T-helper 9 cell (primary cell): Measurements from ENCODE around the gene PLEKHG1.

Experiments used
- DNase-seq: peaks from one replicate; pipeline ENCODE4 v3.0.0-alpha.2; 2020

Gene PLEKHG1

DNA sequence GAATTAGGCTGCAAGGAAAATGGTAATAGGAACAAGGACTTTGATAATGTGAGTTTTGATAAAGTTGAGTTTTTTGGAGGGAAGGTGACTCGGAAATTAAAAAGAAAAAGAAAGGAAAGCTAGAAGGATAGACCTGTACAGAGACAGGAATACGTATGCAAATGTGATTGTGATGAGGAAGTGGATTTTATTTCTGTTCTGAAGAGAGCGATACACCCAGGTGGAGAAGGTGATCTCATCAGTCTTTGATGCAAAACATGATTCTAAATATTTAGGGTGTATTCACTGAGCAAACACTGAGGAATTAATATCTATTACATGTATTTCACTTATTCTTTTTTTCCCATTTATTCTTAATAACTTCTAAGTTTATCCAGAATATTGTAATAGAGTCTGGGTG lies 9.2 kb upstream of the PLEKHG1 start:
- DNase-seq: no peak

DNA sequence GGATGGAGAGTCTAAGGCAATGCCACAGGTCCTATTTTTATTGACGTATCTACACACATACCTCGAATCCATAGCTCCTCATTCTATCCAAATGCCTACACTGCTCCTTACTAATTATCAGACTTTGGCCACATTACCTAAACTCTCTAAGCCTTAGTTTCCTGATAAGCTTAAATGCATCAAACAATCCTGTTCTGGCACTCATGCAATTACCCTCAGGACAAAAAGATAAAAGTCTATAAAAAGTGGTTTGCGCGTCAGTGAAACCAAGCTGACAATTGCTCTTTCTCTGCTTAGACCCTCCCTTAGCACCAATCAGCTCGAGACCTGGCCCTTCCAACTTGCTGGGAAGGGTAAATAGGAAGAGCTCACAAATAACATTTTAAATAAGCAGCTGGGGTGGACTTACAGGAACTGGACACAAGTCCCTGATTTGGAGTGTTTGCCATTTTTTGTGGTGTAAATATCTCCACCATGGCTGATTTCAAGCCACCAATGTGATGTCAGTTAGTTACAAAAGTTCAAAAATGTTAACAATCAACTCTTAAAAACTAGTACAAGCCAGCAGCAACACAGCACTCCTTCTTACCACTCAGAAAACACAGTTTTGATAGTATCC lies 7.2 kb upstream of the PLEKHG1 start:
- DNase-seq: no peak

DNA sequence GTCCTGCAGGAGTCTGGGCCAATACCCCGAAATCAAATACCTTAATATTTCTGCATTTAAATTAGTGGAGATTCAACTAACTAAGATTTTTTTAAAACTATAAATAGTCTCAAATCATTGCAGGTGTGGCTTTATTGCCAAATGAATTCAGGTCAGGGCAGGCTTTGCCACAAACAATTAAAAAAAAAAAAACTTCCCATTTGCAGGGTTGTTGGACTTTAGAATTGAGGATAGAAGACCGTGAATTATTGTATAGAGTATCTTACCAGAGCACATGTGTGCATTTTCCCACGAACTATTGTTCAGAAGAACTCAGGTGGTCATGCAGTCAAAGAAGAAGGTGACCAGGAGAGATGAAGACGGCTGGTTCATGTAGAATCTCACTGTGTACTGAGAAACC lies 6.6 kb upstream of the PLEKHG1 start:
- no peak for DNase-seq

DNA sequence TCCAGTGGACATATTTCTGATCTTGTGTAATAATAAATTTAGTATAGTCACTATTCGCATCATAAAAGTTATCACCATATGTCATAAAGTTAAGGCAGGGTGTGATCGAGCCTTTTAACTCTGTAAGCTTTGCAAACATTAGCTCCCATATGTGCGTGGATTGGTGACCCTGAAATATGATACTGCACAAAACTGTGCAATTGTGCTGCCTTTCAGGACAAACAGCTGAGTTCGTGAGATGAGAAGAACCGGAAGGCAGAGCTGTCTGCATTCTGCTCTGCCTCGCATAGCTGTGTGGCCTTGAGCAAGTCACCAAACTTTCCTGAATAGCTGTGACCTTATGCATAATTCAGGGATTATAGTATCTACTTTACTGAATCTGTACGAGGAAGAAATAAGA lies 3.2 kb upstream of the PLEKHG1 start:
- no peak for DNase-seq

DNA sequence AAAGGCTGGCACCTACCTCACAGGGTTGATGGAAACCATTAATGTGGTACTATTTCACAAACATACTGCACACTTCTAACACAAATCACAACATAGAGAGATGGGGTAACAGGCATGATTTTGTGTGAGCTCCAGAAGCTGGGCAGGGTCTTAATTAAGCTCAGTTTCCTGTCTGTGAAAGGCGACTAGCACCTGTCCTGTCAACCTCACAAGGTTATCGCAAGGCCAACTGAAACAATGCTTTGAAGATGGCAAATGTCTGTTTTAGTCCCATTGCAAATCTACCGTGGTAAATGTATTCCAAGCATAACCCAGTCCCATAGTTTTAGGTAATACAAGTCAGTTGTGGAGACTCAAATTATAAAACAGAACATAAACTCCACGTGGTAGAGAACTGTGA lies 1.3 kb upstream of the PLEKHG1 start:
- DNase-seq: no peak

DNA sequence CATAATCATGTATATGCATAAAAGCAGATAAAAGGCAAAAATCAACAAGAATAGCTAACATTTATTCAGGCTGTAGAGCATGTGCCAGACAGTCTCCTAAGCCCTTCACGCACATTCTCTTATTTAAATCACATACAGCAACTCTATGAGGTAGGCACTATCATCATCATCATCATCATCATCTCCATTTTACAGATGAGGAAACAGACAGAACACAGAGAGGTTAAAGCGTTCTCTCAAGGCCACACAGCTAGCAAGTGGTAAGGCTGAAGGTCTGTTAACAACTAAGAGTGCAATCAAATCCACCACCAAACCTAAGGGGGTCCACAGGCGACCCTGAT lies 857 bp upstream of the PLEKHG1 start:
- DNase-seq: no peak

DNA sequence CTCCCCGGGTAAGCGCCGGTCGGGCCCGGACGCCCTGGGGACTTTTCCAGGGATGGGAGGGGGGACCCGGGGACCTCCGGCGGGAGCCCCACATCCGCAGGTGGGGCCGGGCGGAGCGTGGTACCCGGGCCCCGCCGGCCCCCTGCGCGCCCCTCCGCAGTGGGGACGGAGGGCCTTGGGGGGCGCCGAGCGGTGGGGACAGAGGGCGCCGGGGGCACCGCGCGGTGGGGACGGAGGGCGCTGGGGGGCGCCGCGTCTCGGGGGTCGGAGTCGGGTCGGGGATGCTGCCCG lies 270 bp downstream of the PLEKHG1 start:
- no peak for DNase-seq

DNA sequence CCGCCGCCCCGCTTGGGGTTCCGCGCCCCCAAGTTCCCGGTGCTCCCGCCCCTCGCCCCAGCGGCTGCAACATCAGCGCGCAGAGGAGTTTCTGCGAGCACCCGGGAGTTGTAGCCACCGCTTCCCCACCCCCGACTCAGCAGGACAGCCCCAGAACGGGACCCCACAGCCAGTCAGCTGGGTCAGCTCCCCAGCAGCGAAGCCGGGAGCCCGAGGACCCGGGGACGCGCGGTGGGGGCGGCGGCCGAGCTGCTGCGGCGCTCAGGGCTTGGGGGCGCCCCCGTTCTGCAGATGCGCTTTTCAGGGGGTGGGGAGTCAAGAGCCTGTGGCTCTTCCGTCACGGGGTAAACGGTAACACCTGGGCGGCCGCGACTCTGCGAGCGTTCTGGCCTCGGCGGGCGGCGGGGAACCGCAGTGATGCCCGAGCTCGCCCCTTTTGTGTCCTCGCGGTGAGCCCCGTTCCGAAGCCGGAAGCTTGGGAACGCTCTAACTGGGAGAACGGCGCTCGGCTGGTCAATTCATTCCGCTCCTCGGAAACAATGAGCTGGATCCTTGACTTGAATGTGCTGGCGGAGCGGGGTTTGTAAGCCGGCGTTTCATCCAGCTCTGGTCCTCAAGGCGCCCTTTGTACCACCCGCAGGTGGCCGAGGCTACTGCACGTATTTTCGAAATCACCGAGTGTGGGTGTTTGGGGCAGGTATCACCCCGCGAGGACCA lies 774 bp downstream of the PLEKHG1 start:
- peak; percentile 43 for DNase-seq

DNA sequence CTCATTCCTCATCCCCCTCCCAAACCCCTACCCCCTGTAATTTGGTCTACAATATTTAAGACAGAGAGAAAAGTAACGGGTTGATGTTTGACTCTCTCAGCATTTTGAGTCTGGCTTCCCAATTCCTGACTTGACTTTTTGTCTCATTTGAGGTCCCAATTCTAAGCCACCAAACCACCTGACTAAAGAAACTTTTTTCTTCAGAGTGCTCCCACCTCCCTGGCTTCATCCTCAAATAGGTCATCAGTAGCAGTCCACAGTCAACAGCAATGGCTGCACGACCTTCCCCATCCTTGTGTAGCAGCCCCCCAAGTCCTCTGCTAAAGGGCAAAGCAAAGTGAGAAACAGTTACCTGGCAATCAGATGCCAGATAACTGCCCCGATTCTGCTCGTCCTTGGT lies 1.8 kb downstream of the PLEKHG1 start:
- no peak for DNase-seq

DNA sequence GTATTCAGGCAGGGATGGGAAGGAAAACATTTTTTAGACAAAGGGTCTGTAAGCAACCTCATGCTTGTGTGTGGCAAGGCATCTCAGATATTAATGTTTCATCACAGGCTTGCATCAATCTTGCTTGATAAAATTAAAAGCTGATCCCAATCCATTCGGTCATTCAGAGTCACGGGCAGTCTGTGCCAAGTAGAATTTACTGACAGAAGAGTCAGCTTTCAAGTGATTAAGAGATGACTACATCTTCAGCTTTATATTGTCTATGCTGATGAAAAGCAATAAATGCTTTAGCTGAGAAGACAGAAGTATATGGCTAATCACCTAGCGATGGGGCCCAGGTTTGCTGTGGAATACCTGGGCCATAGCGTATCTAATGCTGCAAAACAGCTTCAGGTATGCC lies 3.5 kb downstream of the PLEKHG1 start:
- no peak for DNase-seq

DNA sequence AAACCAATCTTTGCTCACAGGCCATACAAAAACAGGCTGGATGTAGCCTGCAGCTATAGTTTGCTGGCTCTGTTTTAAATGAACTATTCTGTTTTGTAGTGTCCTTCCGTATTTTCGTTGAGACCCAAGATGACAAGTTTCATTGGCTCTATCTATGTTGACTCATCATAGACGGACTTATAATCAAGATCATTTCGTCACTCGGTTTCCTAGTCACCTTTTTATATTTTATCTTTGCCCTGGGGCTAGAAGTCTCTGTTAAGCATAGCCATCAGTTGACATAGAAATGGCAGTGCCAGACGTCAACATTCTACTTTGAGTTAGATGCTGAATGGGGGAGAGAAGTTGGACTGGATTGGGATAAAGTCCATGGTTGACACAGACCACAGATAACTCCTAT lies 4.8 kb downstream of the PLEKHG1 start:
- no peak for DNase-seq

DNA sequence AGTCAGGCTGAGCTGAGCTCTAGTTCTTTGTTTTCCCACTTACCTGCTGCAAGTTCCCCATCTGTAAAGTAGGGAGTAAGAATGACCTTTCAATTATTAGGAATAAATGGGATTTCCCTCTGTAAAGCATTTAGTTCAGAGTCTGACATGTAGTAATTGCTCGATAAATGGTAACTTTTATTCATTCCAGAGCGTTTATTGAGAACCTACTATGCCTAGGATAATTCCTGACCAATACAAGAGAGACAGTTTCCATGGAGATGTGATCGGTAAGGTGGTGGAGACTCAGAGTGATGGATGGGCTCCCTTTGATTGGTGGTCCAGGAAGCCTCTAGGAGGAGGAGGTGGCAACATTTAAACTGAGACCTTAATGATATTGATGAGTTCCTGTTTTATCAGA lies 5.6 kb downstream of the PLEKHG1 start:
- DNase-seq: no peak

DNA sequence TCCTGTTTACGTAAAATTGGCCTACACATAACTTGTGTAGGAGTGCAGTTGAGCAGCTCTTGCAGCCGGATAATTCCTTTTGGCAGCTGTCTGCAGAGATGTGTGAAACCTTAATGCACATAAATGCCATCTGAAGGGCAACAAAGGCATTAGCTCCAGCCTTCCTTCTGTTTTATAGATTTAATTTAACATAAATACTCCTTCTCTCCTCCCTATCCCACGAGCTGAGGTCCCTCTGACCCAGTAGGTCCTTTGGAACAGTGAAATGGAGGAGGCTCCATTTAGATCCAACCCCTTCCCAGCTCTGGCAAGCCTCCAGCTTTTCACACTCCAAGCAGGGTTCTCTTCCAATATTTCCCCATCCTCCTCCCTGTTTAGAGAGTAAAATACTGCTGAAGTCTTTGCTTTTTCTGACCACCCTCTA lies 6.5 kb downstream of the PLEKHG1 start:
- DNase-seq: no peak

DNA sequence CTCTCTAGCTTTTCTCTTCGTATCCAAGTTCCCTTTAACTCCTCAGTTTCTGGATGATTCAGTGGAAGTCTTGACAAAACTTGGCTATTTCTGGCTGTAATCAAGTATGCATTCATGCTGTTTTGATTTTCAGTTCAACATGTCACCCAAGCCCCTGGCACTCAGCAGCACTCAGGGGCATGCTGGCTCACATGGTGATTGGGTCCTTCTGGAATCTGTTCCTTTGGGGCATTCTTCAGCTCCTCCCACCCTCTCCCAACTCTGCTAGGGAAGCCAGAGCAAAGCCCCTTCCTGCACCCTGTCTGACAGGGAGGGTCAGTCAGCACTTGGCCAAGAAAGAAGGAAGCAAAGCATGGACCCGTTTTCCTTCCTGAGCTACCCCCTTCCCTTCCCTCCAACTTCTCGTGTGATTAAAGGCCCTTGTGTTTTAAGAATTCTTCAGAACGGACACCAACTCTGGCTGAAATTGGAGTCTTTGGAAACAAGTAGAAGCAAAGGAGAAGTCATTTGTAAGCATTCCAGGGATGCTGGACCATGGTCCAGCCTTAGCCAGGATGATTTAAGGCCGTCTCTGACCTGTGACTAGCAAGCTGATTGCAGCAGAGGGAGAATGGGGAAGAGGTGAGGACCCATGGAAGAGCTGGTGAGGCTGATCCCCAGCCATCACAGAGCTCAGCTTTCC lies 7.1 kb downstream of the PLEKHG1 start:
- DNase-seq: no peak

DNA sequence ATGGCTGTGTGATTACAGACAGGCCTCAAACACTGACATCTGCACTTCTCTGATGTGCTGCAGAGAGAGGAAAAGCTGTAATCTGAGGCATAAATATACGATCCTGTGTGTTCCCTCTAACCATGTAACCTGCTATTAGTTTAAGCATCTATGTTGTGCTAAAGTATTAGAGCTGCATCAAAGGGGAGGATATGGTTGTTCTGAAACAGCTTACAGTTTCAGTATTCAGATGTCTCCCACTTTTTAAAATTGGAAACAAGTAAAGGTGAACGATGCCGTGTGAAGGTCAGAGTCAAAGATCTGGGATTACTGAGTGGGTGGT lies 7.6 kb downstream of the PLEKHG1 start:
- DNase-seq: no peak

DNA sequence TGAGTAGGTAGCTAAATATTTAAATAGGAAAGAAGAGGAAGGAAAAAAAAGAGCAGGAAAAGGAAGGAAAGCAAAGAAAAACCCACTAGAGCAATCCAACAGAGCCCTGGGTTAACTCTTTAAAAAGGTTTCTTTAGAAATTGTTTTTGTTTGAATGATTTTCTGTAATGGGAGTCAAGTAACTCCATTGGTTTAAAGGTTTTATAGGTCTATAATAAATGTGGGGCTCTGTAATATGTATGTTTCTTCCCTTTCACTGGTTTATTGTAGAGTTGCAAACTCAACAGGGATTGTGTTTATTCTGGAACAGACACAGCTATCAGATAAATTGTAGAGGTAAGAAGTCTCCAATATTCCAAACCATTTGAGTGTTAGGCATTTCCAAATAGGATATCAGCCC lies 10.9 kb downstream of the PLEKHG1 start:
- DNase-seq: no peak

DNA sequence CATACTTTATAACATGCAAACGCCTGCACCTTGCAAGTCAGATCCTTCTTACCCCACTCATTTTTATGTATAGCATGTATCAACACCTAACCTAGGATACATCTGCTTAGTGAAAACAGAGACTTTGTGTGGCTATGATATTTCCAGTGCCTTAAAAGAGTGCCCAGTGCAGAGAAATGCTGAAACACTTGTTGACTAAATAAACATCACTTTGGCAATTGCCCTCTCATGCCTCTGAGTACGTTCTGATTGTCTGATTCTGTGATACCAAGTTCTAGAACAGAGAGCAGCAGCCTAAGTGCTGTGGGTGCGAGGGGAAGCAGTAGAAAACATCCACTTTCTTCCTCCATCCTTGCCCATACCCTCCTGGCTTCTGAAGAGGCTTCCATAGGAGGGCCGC lies 13.6 kb downstream of the PLEKHG1 start:
- no peak for DNase-seq

DNA sequence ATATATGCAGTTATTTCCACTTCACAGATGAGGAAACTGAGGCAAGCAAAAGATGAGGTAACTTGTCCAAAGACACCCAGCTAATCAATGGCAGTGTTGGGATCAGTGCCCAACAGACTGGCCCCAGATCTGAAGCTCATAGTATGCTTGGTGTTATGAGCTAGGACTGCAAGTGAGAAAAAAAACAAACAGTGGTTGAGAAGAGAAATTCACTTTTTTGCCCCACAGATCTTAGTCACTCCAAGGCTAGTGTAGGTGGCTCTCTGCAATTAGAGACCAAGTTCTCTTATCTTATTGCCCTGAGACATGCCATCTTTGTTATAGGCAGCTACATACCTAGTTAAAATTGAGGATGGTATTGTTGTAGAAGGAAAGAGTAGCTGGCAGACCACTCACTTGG lies 16.3 kb downstream of the PLEKHG1 start:
- no peak for DNase-seq

DNA sequence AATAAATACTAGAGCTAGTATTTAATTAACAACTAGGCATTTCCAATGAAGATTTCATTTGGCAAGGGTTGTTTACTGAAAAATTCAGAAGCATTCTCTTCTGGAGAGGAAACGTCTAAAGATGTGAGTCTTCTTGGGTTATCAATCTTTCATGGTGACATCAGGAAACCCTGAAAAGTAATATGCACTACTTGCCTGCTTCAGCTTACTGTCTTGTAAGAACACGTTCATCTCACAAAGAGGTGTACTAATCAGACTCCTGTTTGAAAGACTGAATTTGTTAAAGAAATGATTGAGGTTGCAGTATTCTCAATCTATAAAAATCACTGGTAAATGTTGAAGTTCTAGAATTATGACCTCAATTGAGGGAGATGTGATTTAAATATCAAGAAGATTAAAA lies 16.9 kb downstream of the PLEKHG1 start:
- no peak for DNase-seq

DNA sequence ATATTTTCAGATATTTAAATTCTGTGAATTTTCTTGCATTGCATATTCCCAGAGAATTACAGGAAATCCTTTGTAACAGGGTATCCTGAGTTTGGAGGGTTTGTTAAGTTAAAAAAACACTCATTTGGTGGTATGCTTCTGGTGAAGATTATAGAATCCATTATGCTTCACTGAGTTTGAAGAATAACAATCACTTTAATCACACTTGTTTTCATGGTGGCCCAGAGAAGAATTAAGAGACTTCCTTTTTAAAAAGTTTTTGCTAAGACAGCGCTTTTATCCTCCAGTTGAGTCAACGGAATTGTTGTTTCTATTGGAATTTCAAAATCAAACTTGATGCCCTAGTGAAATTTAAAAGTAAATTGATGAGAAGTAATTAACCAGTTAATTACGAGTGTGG lies 17.4 kb downstream of the PLEKHG1 start:
- DNase-seq: no peak

DNA sequence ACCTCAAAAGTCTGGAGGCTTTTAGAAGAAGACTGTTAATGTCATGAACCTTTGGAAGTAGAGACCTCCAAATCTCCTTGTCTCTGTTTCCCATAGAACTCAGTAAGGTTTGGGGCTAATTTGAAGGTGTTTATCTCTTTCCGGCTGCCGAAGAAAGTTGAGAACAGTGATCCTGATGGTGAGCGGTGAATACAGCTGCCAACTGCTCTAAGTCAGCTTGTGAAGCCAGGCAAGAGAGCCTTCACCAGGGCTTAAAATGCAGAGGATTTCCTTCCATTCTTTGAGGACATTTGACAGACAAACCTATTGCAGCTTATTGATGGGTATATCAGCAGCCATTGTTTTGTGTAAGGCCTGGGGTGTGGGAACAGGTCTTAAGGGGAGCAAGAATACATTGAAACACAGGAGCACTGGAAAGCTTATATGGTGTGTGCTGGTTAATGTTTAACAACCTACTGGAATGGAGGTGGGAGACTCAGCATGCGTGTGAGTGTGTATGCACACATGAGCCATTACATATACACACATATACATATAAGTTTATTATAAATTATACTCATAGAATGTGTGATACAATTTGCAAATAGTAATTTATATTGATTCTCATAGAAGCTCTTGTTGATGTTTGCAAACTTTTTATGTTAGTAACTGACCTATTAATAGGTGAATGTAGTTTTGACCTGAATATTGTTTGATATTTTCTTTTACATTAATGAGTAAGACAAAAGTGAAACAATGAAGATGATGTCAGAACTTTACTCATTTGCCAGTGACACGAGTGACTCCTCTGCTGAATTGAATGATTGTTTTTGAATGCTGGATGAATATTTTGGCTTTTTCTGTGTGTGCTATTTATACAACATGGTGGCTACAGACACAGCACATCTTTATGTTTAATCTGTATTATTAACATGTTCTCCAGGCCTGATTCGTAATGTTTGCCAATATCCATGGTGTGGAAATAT lies 18.1 kb downstream of the PLEKHG1 start:
- no peak for DNase-seq

DNA sequence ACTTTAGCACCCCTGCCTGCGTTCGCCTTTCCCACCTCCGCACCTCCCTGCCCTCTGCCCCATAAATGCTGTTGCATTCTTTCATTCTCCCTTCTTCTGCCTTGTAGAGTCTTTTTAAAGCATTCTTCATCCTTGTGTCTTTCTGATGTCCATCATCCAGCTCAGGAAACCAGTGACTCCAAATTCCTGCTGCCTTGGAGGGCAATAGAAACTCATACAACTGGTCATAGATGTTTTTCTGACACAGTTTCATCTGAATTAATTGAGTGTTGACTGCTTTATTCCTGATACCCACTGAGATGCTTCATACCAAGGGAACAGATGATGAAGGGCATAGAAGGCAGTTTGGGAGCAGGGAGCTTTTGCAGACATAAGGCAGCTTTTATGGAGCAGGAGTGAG lies 19.6 kb downstream of the PLEKHG1 start:
- no peak for DNase-seq

DNA sequence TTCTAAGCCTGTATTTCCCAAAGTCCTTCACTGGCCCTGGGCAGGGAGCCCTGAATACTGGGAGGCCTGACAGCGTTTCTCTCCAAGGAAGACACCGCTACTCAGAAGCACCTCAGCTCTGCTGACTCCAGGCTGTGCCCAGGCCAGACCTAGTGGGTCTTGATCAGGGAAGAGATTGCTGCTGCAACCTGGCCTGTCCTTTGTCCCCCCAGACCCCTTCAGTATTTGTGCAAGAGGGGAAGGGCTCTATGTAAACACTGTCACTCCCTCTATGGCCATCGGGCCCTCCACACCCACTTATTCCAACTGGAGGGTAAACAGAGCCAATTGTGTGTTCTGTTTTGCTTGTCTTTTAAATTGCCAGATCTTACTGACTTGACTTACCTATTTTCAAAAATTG lies 20.6 kb downstream of the PLEKHG1 start:
- DNase-seq: no peak

DNA sequence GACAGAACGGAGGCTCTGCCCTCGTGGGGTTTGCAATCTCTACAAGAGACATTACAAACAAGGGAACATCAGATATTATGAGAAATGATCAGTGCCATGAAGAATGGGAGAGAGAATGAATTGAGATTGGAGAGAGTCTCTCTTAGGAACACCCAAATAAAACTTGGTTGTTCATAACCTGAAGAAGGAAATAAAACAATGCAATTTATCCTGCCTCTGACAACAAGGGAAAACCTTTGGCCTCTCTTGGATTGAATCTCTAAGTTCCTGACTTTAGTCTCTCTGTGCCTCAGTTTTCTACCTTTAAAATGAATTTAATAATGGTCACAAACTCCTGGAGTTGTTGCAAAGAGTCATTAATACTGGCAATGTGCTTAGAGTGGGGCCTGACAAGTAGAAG lies 21.1 kb downstream of the PLEKHG1 start:
- DNase-seq: no peak
